Stimulated activated CD8-positive, alpha-beta memory T cell treated with anti-CD3 and anti-CD28 coated beads, Interleukin-7, amount 100 ng/mL, for 48 hours (primary cell): ENCODE results near the gene TENT4B.

Source experiments
- DNase-seq, 2 donors: peaks; one replicate each; pipeline ENCODE4 v3.0.0-alpha.2; 2020; ENCODE audit warnings: low read depth in 1 of 2; ENCODE audit errors: extremely low read depth in 1 of 2

Gene TENT4B

GRCh38 chr16:50192386-50193050 lies 39.4 kb downstream of the TENT4B start:
- no peak for DNase-seq

GRCh38 chr16:50193594-50193993 lies 40.5 kb downstream of the TENT4B start:
- DNase-seq, result no peak

GRCh38 chr16:50195276-50195675 lies 42.2 kb downstream of the TENT4B start:
- DNase-seq, result no peak

- no peak for DNase-seq
Measured at GRCh38 chr16:50195756-50196155, 42.6 kb downstream of the TENT4B start.

GRCh38 chr16:50197582-50197981 lies 44.5 kb downstream of the TENT4B start:
- no peak for DNase-seq

- DNase-seq, result no peak
Measured at GRCh38 chr16:50198802-50199403, 45.8 kb downstream of the TENT4B start.

GRCh38 chr16:50201787-50202186 lies 48.7 kb downstream of the TENT4B start:
- DNase-seq, result no peak

GRCh38 chr16:50202926-50203624 lies 50.0 kb downstream of the TENT4B start:
- DNase-seq, result no peak

GRCh38 chr16:50203681-50204080 lies 50.6 kb downstream of the TENT4B start:
- DNase-seq, result no peak

GRCh38 chr16:50204453-50205108 lies 51.5 kb downstream of the TENT4B start:
- DNase-seq, result no peak

GRCh38 chr16:50207652-50208051 lies 54.5 kb downstream of the TENT4B start:
- DNase-seq, result no peak

GRCh38 chr16:50208460-50208931 lies 55.4 kb downstream of the TENT4B start:
- DNase-seq, result no peak

GRCh38 chr16:50209546-50210265 lies 56.6 kb downstream of the TENT4B start:
- no peak for DNase-seq

GRCh38 chr16:50210266-50211038 lies 57.3 kb downstream of the TENT4B start:
- peak in 1 of 2 donors; percentile 52 for DNase-seq

GRCh38 chr16:50213939-50214519 lies 60.9 kb downstream of the TENT4B start:
- DNase-seq, result no peak

- no peak for DNase-seq
Measured at GRCh38 chr16:50215680-50216079, 62.6 kb downstream of the TENT4B start.

GRCh38 chr16:50216231-50216630 lies 63.1 kb downstream of the TENT4B start:
- no peak for DNase-seq

GRCh38 chr16:50219402-50219975 lies 66.4 kb downstream of the TENT4B start:
- DNase-seq, result no peak

- no peak for DNase-seq
Measured at GRCh38 chr16:50224286-50224685, 71.2 kb downstream of the TENT4B start.
